GM18511 (cell line): ENCODE data around the gene SYNDIG1.

Experiments
- ATAC-seq: cut with Tn5 transposase; IDR thresholded peaks from one replicate; pipeline ENCODE4 v1.9.1; 2021; ENCODE audit warnings: mild to moderate bottlenecking, moderate library complexity; ENCODE audit not compliant: unreplicated experiment

The SYNDIG1 gene

GRCh38 chr20:24704899-24705298, 235.5 kb downstream of the SYNDIG1 start:
- ATAC-seq = no peak

- ATAC-seq = no peak
Measured at GRCh38 chr20:24705486-24705885, 236.1 kb downstream of the SYNDIG1 start.

GRCh38 chr20:24708411-24709295, 239.2 kb downstream of the SYNDIG1 start:
- no peak for ATAC-seq
